ENCODE results near the gene MTCL1. TPM values are rescaled to one million over a fixed set of nuclear protein-coding genes. Genes with fewer than 3 reads are reported as not detected.
A peak's percentile ranks its signal among the peaks of the same experiment; 100 is the strongest.

MTCL1 gene
- total RNA-seq, 1 donor from 2014 or later, result 36.9 TPM

GRCh38 chr18:8835521-8835953 is 130.2 kb downstream of the MTCL1 start:
- peak; percentile 93 for DNase-seq

GRCh38 chr18:8839281-8839680 is 133.9 kb downstream of the MTCL1 start:
- DNase-seq, result peak; percentile 89

GRCh38 chr18:8841781-8842485 is 136.6 kb downstream of the MTCL1 start:
- DNase-seq, result no peak

GRCh38 chr18:8842506-8842905 is 137.2 kb downstream of the MTCL1 start:
- DNase-seq, result no peak

GRCh38 chr18:8843005-8843404 is 137.6 kb downstream of the MTCL1 start:
- DNase-seq, result no peak

GRCh38 chr18:8844721-8845148 is 139.4 kb downstream of the MTCL1 start:
- no peak for DNase-seq

GRCh38 chr18:8845506-8845905 is 140.2 kb downstream of the MTCL1 start:
- DNase-seq, result no peak

- no peak for DNase-seq
Observed at GRCh38 chr18:8847066-8847755, 141.9 kb downstream of the MTCL1 start.

- no peak for DNase-seq
Observed at GRCh38 chr18:8847900-8848299, 142.5 kb downstream of the MTCL1 start.

- no peak for DNase-seq
Observed at GRCh38 chr18:8848541-8848940, 143.2 kb downstream of the MTCL1 start.

- DNase-seq, result no peak
Observed at GRCh38 chr18:8849696-8850095, 144.3 kb downstream of the MTCL1 start.

- DNase-seq, result no peak
Observed at GRCh38 chr18:8851659-8852058, 146.3 kb downstream of the MTCL1 start.

- DNase-seq, result no peak
Observed at GRCh38 chr18:8854550-8854949, 149.2 kb downstream of the MTCL1 start.

- no peak for DNase-seq
Observed at GRCh38 chr18:8854962-8855361, 149.6 kb downstream of the MTCL1 start.

- DNase-seq, result no peak
Observed at GRCh38 chr18:8856212-8856611, 150.9 kb downstream of the MTCL1 start.

GRCh38 chr18:8856769-8857393 is 151.5 kb downstream of the MTCL1 start:
- DNase-seq, result no peak

- no peak for DNase-seq
Observed at GRCh38 chr18:8857806-8858205, 152.4 kb downstream of the MTCL1 start.

GRCh38 chr18:8858888-8859511 is 153.6 kb downstream of the MTCL1 start:
- no peak for DNase-seq

- peak; percentile 21 for DNase-seq
Observed at GRCh38 chr18:8860845-8861642, 155.7 kb downstream of the MTCL1 start.

GRCh38 chr18:8863427-8863826 is 158.1 kb downstream of the MTCL1 start:
- no peak for DNase-seq

- DNase-seq, result no peak
Observed at GRCh38 chr18:8865934-8866333, 160.6 kb downstream of the MTCL1 start.

- DNase-seq, result no peak
Observed at GRCh38 chr18:8866679-8867078, 161.3 kb downstream of the MTCL1 start.
